K562 (cell line): ENCODE measurements around the gene CBLL2. TPM values are rescaled to one million over a fixed set of nuclear protein-coding genes. Genes with fewer than 3 reads are reported as not detected.
"Not testable (repeated sequence)": the region's sequence is repeated elsewhere in the genome, so short reads cannot be mapped to it uniquely, and the experiment has no call there.

Experiments used
- ATAC-seq: fragments of 200-7000 bp; cut with Tn5 transposase; 3 replicates; pipeline ENCODE4 v1.9.1; 2020; ENCODE audit warnings: moderate library complexity
- BruUV-seq: library from RNA; stranded (reverse); fragments of 400-500 nt; replicated peaks from 2 replicates; lab custom pipeline; 2021; lab: Mats Ljungman, UMichigan
- CTCF ChIA-PET: fragments of 300-600 bp; formaldehyde crosslinking; extraction: SDS; loops from one replicate; lab custom pipeline; 2021; ENCODE audit warnings: low intra/inter-chr PET ratio; lab: Yijun Ruan, JAX
- POLR2A ChIA-PET: fragments of 300-600, 350-650 bp; sonication (Branson Sonifier 250); formaldehyde crosslinking; extraction: SDS; loops from one replicate; lab custom pipeline; 2021; ENCODE audit warnings: antibody characterized with exemption, inconsistent platforms; lab: Yijun Ruan, JAX
- DNase-seq, 4 experiments: peaks; one replicate each; pipeline versions ENCODE4 v3.0.0 to v3.0.0-alpha.2; 2011 to 2018; ENCODE audit warnings: low spot score in 3 of 4, mixed read lengths in 3 of 4; ENCODE audit errors: extremely low read depth in 1 of 4
- FAIRE-seq: peaks from 2 replicates; lab custom pipeline; 2011; peaks lifted over from hg19 to GRCh38; lab: Jason Lieb, UNC
- H2AFZ ChIP-seq: 2 replicates; pipeline ENCODE4 v1.6.0; 2011; ENCODE audit warnings: low read depth, low read length, control low read depth, inconsistent platforms
- H3K27ac ChIP-seq: fragments of 200-600 bp; 3 replicates; pipeline ENCODE4 v1.8.0; 2011; ENCODE audit warnings: low read depth, mild to moderate bottlenecking, control low read depth, inconsistent platforms, low read length, moderate library complexity, mixed read lengths; ENCODE audit errors: extremely low read depth
- H3K27me3 ChIP-seq, 2 experiments: fragments of 300-600 bp in 1 of 2; 2 replicates in 1 of 2; 3 replicates in 1 of 2; pipeline versions ENCODE4 v1.6.0 to v1.8.0; 2011; ENCODE audit warnings: inconsistent platforms in 2 of 2, low read length in 2 of 2, mild to moderate bottlenecking in 1 of 2, mixed read lengths in 1 of 2, moderate library complexity in 1 of 2; ENCODE audit not compliant: control insufficient read depth in 2 of 2, insufficient read depth in 2 of 2
- H3K36me3 ChIP-seq: fragments of 300-600 bp; 3 replicates; pipeline ENCODE4 v1.8.0; 2011; ENCODE audit warnings: mild to moderate bottlenecking, low read length, inconsistent platforms; ENCODE audit not compliant: control insufficient read depth, insufficient read depth
- H3K4me1 ChIP-seq, 2 experiments: fragments of 200-600 bp in 1 of 2; replicated peaks in 1 of 2; 2 replicates in 1 of 2; 3 replicates in 1 of 2; pipeline versions ENCODE4 v1.5.1 to v1.8.0; 2011; ENCODE audit warnings: inconsistent platforms in 2 of 2, low read length in 2 of 2, mild to moderate bottlenecking in 1 of 2, mixed read lengths in 1 of 2, moderate library complexity in 1 of 2; ENCODE audit not compliant: control insufficient read depth in 2 of 2, insufficient read depth in 2 of 2
- H3K4me2 ChIP-seq: 2 replicates; pipeline ENCODE4 v1.6.1; 2011; ENCODE audit warnings: low read length, control low read depth, inconsistent platforms, mixed read lengths; ENCODE audit not compliant: insufficient read depth
- H3K4me3 ChIP-seq: fragments of 200-600 bp; sonication (generic), shearing (Covaris generic); 2 replicates; pipeline ENCODE4 v1.5.1; 2016; ENCODE audit warnings: control low read depth, inconsistent platforms
- H3K79me2 ChIP-seq: fragments of 200-600 bp; 3 replicates; pipeline ENCODE4 v1.8.0; 2011; ENCODE audit warnings: low read length, inconsistent platforms; ENCODE audit not compliant: control insufficient read depth, insufficient read depth
- H3K9ac ChIP-seq, 2 experiments: 2 replicates each; pipeline versions ENCODE4 v1.6.0 to v1.6.1; 2011; ENCODE audit warnings: low read depth in 2 of 2, low read length in 2 of 2, control low read depth in 1 of 2, inconsistent platforms in 1 of 2, mild to moderate bottlenecking in 1 of 2, mixed read lengths in 1 of 2; ENCODE audit not compliant: insufficient read depth in 1 of 2
- H3K9me1 ChIP-seq: one replicate; pipeline ENCODE4 v1.6.0; 2011; ENCODE audit warnings: inconsistent platforms, mild to moderate bottlenecking, low read length, moderate library complexity; ENCODE audit not compliant: control insufficient read depth, insufficient read depth
- H3K9me3 ChIP-seq: replicated peaks from 2 replicates; pipeline ENCODE4 v1.5.1; 2011; ENCODE audit warnings: low read depth, low read length, inconsistent platforms; ENCODE audit not compliant: control insufficient read depth, insufficient read depth
- H4K20me1 ChIP-seq: replicated peaks from 2 replicates; pipeline ENCODE4 v1.6.1; 2011; ENCODE audit warnings: low read length, inconsistent platforms, mixed read lengths; ENCODE audit not compliant: control insufficient read depth, insufficient read depth
- FOXA1 ChIP-seq: fragments of 450-650 bp; IDR thresholded peaks from 2 replicates; pipeline ENCODE4 v1.6.1; 2016; ENCODE audit warnings: mild to moderate bottlenecking, borderline replicate concordance
- GATAD2A ChIP-seq: fragments of 450-650 bp; IDR thresholded peaks from 2 replicates; pipeline ENCODE4 v1.6.1; 2017
- HDGF ChIP-seq: fragments of 450-650 bp; IDR thresholded peaks from 2 replicates; pipeline ENCODE4 v1.6.1; 2016
- MEF2D ChIP-seq: conservative IDR thresholded peaks from 2 replicates; pipeline ENCODE4 v1.6.1; 2016; ENCODE audit warnings: low read depth, missing genetic modification characterization, missing compliant biosample characterization
- NFIX ChIP-seq: fragments of 250-450 bp; sonication (Bioruptor Pico); IDR thresholded peaks from 2 replicates; pipeline ENCODE4 v1.4.0; 2020; ENCODE audit warnings: low read depth, mild to moderate bottlenecking, moderate library complexity
- PTRF ChIP-seq: fragments of 450-650 bp; IDR thresholded peaks from 2 replicates; pipeline ENCODE4 v1.6.1; 2016; ENCODE audit warnings: mild to moderate bottlenecking, missing genetic modification characterization, missing compliant biosample characterization
- STAT5A ChIP-seq: IDR thresholded peaks from 2 replicates; pipeline ENCODE4 v1.6.1; 2012; ENCODE audit warnings: low read length, inconsistent platforms, borderline replicate concordance
- TCF3 ChIP-seq: sonication (generic); formaldehyde crosslinking; IDR thresholded peaks from 2 replicates; pipeline ENCODE4 v1.4.0; 2020; ENCODE audit warnings: mild to moderate bottlenecking, missing genetic modification reagents
- ZFP1 ChIP-seq: fragments of 450-650 bp; formaldehyde crosslinking; IDR thresholded peaks from 2 replicates; pipeline ENCODE4 v1.4.0; 2020; ENCODE audit warnings: mild to moderate bottlenecking, mixed read lengths
- ZNF282 ChIP-seq: sonication (generic); formaldehyde crosslinking; IDR thresholded peaks from 2 replicates; pipeline ENCODE4 v1.8.1; 2023; ENCODE audit warnings: missing genetic modification reagents
- ZNF830 ChIP-seq: fragments of 250-450 bp; sonication (Bioruptor Pico); IDR thresholded peaks from 2 replicates; pipeline ENCODE4 v1.5.0; 2021; ENCODE audit warnings: mild to moderate bottlenecking
- WGBS: fragments of 100-300 bp; shearing (Covaris generic); methylation state at CpG from one replicate; pipeline ENCODE4 v1.1.6; 2016; ENCODE audit warnings: low coverage, mixed read lengths; ENCODE audit not compliant: insufficient coverage; ENCODE audit errors: missing lambda C conversion rate; 5-methylcytosine and 5-hydroxymethylcytosine counted together
- in situ Hi-C: fragments of 300-500 bp; cut with MboI; formaldehyde crosslinking; loops from 4 replicates; pipeline ENCODE4 v1.15.0; 2018; ENCODE audit warnings: inconsistent platforms, mixed read lengths
- intact Hi-C: fragments of 100-400 bp; cut with micrococcal nuclease; formaldehyde crosslinking; loops from 2 replicates; pipeline ENCODE4 v1.14.2; 2022
- polyA plus RNA-seq, 8 experiments: library from polyadenylated mRNA; depleted of rRNA in 4 of 8; stranded (reverse) in 5 of 8; unstranded in 3 of 8; fragments of >200 nt; fragmentation: Nextera tagmentation in 2 of 8; fragmentation: Illumina TruSeq in 1 of 8; extraction: Ambion mirVana in 2 of 8; extraction: Trizol in 1 of 8; gene quantifications; 2 replicates each; pipeline versions ENCODE4 v1.2.1 to v1.2.3, GENCODE V29; 2011 to 2014; ENCODE audit warnings: inconsistent platforms in 1 of 8, missing spikeins in 1 of 8
- total RNA-seq, 7 experiments: library from RNA; depleted of rRNA in 6 of 7; stranded (reverse); fragments of >200 nt in 6 of 7; fragmentation: Illumina TruSeq in 2 of 7; extraction: Trizol in 2 of 7; gene quantifications; 2 replicates each; pipeline versions ENCODE4 v1.2.1 to v1.2.3, GENCODE V29; 2011 to 2021; ENCODE audit warnings: low replicate concordance in 1 of 7
- TF ChIP-seq, protein P1 (sequence below): IDR thresholded peaks from 2 replicates; pipeline ENCODE4 v1.6.1; 2012; ENCODE audit warnings: low read depth, low read length, improper control_type of control experiment, borderline replicate concordance
- TF ChIP-seq, protein P2 (sequence below): fragments of 450-650 bp; IDR thresholded peaks from 2 replicates; pipeline ENCODE4 v1.6.1; 2017; ENCODE audit warnings: antibody characterized with exemption

CBLL2 gene
- total and polyA plus RNA-seq, 9 of the 15 experiments (the other 6 are each of a cell fraction or from before 2014, with no cell fraction given), result not detected

DNA sequence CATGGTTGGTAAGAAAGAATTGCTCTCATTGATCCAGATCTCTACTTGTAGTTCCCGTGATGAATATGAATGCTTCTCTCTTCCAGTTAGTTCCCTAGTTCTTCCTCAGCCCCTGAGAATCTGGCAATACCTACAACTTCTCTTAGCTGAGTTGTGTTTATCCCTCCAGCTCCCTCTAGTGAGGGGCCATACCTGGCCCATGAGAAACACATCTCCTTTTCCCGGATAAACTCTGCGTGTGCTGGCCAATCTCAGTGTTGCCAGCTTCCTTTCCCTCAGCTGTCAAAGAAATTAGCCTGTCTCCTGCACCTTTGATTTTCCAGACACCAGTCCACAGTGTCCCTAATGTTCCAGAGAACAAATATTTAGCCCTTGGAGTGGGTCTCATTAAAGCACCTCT lies 5.7 kb downstream of the CBLL2 start:
- BruUV-seq, result no TSS peak
- intact Hi-C loops, result no loop called here
- CTCF ChIA-PET, result no interaction called here

DNA sequence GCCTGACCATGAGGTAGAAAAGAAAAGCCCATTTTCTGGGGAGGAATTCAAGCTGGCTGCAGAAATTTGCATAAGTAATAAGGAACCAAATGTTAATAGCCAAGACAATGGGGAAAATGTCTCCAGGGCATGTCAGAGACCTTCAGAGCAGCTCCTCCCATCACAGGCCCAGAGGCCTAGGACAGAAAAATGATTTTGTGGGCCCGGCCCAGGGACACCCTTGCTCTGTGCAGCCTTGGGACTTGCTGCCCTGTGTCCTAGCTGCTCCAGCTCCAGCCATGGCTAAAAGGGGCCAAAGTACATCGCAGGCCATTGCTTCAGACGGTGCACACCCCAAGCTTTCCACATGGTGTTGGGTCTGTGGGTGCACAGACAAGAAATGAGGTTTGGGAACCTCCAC lies 16.5 kb downstream of the CBLL2 start:
- CTCF ChIA-PET, BruUV-seq, H3K36me3 ChIP-seq, H3K4me3 ChIP-seq, H3K9ac ChIP-seq, H3K79me2 ChIP-seq, FAIRE-seq, H4K20me1 ChIP-seq, H3K4me2 ChIP-seq, H3K27ac ChIP-seq, H3K9me1 ChIP-seq, in situ Hi-C loops, ATAC-seq, POLR2A ChIA-PET, DNase-seq, H2AFZ ChIP-seq, H3K9me3 ChIP-seq, H3K4me1 ChIP-seq, intact Hi-C loops, H3K27me3 ChIP-seq: not testable (repeated sequence)
- 0% methylated on average over 1 of the region's 3 CpGs for WGBS

More for the DNA sequence above, 5.7 kb downstream of the CBLL2 start:
- Histone ChIP-seq H3K36me3 (no peaks in the 10 kb centered on the region), H3K9ac (no peak overlapping the region), H3K27me3 (no peaks in the 10 kb centered on the region), H3K27ac (no peak overlapping the region), H3K79me2 (no peaks in the 10 kb centered on the region), H3K4me3 (no peak overlapping the region), H3K4me1 (no peaks in the 10 kb centered on the region), H3K4me2 (no peak overlapping the region), H3K9me3 (no peaks in the 10 kb centered on the region)
- ATAC-seq (no peak), DNase-seq (peak in 1 of 4 experiments; percentile 7)
- POLR2A ChIA-PET, result no interaction called here
- WGBS, result 0% methylated on average over 2 of the region's 3 CpGs
- TF ChIP-seq, protein P1, sequence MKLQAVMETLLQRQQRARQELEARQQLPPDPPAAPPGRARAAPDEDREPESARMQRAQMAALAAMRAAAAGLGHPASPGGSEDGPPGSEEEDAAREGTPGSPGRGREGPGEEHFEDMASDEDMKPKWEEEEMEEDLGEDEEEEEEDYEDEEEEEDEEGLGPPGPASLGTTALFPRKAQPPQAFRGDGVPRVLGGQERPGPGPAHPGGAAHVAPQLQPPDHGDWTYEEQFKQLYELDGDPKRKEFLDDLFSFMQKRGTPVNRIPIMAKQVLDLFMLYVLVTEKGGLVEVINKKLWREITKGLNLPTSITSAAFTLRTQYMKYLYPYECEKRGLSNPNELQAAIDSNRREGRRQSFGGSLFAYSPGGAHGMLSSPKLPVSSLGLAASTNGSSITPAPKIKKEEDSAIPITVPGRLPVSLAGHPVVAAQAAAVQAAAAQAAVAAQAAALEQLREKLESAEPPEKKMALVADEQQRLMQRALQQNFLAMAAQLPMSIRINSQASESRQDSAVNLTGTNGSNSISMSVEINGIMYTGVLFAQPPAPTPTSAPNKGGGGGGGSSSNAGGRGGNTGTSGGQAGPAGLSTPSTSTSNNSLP, result no peak
- TF ChIP-seq GATAD2A, result no peak
- no peak for TF ChIP-seq MEF2D (tag)
- no peak for TF ChIP-seq ZNF830 (CRISPR knock-in tag)
- TF ChIP-seq NFIX, result no peak
- TF ChIP-seq ZFP1 (CRISPR knock-in tag), result no peak
- TF ChIP-seq STAT5A, result no peak
- TF ChIP-seq TCF3 (CRISPR knock-in tag), result no peak
- TF ChIP-seq PTRF (tag), result no peak
- no peak for TF ChIP-seq FOXA1
- no peak for TF ChIP-seq HDGF
- TF ChIP-seq ZNF282, result no peak
- TF ChIP-seq, protein P2, sequence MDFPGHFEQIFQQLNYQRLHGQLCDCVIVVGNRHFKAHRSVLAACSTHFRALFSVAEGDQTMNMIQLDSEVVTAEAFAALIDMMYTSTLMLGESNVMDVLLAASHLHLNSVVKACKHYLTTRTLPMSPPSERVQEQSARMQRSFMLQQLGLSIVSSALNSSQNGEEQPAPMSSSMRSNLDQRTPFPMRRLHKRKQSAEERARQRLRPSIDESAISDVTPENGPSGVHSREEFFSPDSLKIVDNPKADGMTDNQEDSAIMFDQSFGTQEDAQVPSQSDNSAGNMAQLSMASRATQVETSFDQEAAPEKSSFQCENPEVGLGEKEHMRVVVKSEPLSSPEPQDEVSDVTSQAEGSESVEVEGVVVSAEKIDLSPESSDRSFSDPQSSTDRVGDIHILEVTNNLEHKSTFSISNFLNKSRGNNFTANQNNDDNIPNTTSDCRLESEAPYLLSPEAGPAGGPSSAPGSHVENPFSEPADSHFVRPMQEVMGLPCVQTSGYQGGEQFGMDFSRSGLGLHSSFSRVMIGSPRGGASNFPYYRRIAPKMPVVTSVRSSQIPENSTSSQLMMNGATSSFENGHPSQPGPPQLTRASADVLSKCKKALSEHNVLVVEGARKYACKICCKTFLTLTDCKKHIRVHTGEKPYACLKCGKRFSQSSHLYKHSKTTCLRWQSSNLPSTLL, result no peak
- TF ChIP-seq, all 486 proteins: peak for 0
- in situ Hi-C loops, result no loop called here
- Histone ChIP-seq H3K9me1 (no peaks in the 10 kb centered on the region), H4K20me1 (no peaks in the 10 kb centered on the region), H2AFZ (no peak overlapping the region)
- no peak for FAIRE-seq
